DOHH2 (cell line): ENCODE measurements around the gene RBMX.

Source experiments
- EZH2phosphoT487 ChIP-seq: fragments of 200-600 bp; sonication (generic); IDR thresholded peaks from 2 replicates; pipeline ENCODE4 v1.6.1; 2017; ENCODE audit warnings: borderline replicate concordance, mild to moderate bottlenecking, antibody characterized with exemption, low read length, moderate library complexity, mixed read lengths
- TF ChIP-seq, protein P1 (sequence below): fragments of 200-600 bp; sonication (generic); IDR thresholded peaks from one replicate; pipeline ENCODE4 v1.5.1; 2014; ENCODE audit warnings: antibody characterized with exemption, mild to moderate bottlenecking, low read depth, low read length; ENCODE audit not compliant: poor library complexity, severe bottlenecking

DNA sequence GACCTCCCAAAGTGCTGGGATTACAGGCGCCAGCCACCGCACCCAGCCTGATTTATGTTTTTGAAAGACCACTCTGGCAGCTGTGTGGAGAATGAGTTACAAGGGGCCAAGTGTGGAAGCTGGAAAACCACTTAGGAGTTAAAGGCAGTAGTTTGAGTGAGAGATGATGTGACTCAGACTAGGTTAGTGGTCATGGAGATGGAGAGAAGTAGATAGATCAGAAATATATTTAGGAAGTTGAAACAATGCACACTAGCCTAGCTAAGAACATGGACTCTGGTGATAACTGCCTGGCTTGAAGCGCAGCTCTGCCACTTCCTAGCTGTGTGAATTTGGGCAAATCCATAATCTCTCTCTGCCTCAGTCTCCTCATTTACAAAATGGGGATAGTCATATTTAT is 11.9 kb upstream of the RBMX start:
- TF ChIP-seq, protein P1, sequence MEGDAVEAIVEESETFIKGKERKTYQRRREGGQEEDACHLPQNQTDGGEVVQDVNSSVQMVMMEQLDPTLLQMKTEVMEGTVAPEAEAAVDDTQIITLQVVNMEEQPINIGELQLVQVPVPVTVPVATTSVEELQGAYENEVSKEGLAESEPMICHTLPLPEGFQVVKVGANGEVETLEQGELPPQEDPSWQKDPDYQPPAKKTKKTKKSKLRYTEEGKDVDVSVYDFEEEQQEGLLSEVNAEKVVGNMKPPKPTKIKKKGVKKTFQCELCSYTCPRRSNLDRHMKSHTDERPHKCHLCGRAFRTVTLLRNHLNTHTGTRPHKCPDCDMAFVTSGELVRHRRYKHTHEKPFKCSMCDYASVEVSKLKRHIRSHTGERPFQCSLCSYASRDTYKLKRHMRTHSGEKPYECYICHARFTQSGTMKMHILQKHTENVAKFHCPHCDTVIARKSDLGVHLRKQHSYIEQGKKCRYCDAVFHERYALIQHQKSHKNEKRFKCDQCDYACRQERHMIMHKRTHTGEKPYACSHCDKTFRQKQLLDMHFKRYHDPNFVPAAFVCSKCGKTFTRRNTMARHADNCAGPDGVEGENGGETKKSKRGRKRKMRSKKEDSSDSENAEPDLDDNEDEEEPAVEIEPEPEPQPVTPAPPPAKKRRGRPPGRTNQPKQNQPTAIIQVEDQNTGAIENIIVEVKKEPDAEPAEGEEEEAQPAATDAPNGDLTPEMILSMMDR = no peak
- no peak for TF ChIP-seq EZH2phosphoT487
